ENCODE measurements around the gene RALGPS2.

DNA sequence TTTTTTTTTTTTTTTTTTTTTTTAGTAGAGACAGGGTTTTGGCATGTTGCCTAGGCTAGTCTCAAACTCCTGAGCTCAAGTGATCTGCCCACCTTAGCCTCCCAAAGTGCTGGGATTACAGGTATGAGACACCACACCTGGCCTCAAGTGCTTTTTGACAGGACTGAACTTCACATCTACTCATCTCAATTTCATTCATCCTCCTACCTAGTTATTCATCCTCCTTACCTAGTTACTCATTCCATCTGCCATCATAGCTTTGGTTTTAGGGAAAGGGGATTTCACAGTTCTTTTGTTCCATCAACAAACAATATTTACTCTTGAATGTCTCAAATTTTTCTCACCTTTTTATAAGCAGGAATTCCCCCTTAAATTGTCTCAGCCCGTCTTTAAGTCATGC is 38.6 kb upstream of the RALGPS2 start:
- no peak for TF ChIP-seq EZH2 (IDR thresholded peaks at IDR 0.05; ENCODE audit: insufficient read depth, poor library complexity, severe bottlenecking)
- no peak for TF ChIP-seq EZH2phosphoT487 (IDR thresholded peaks at IDR 0.05; ENCODE audit: insufficient read depth, low read depth)
